IPS-11a (cell line): ENCODE data around the gene KCNMA1.

ENCODE experiments used
- H3K4me3 ChIP-seq: one replicate; pipeline ENCODE4 v1.5.1; 2013; ENCODE audit warnings: low read depth, low read length, control low read depth

Gene KCNMA1

GRCh38 chr10:77513781-77514331 is 123.8 kb downstream of the KCNMA1 start:
- H3K4me3 ChIP-seq: no peak overlapping the region

GRCh38 chr10:77513220-77513619 is 124.4 kb downstream of the KCNMA1 start:
- no peak overlapping the region for H3K4me3 ChIP-seq

GRCh38 chr10:77512219-77512578 is 125.4 kb downstream of the KCNMA1 start:
- H3K4me3 ChIP-seq: no peak overlapping the region

- H3K4me3 ChIP-seq: no peak overlapping the region
Measured at GRCh38 chr10:77511498-77512218, 126.0 kb downstream of the KCNMA1 start.

- no peak overlapping the region for H3K4me3 ChIP-seq
Measured at GRCh38 chr10:77510695-77511094, 126.9 kb downstream of the KCNMA1 start.

- no peak overlapping the region for H3K4me3 ChIP-seq
Measured at GRCh38 chr10:77510294-77510693, 127.3 kb downstream of the KCNMA1 start.

- no peak overlapping the region for H3K4me3 ChIP-seq
Measured at GRCh38 chr10:77509391-77509790, 128.2 kb downstream of the KCNMA1 start.

GRCh38 chr10:77507291-77507880 is 130.2 kb downstream of the KCNMA1 start:
- no peak overlapping the region for H3K4me3 ChIP-seq

GRCh38 chr10:77506517-77507200 is 130.9 kb downstream of the KCNMA1 start:
- no peak overlapping the region for H3K4me3 ChIP-seq

GRCh38 chr10:77505431-77506334 is 131.9 kb downstream of the KCNMA1 start:
- no peak overlapping the region for H3K4me3 ChIP-seq

- H3K4me3 ChIP-seq: no peak overlapping the region
Measured at GRCh38 chr10:77504873-77505257, 132.7 kb downstream of the KCNMA1 start.

GRCh38 chr10:77504196-77504872 is 133.3 kb downstream of the KCNMA1 start:
- no peak overlapping the region for H3K4me3 ChIP-seq

GRCh38 chr10:77501846-77502261 is 135.8 kb downstream of the KCNMA1 start:
- H3K4me3 ChIP-seq: no peak overlapping the region

GRCh38 chr10:77501152-77501845 is 136.3 kb downstream of the KCNMA1 start:
- H3K4me3 ChIP-seq: no peak overlapping the region

GRCh38 chr10:77500754-77501151 is 136.9 kb downstream of the KCNMA1 start:
- no peak overlapping the region for H3K4me3 ChIP-seq

- no peak overlapping the region for H3K4me3 ChIP-seq
Measured at GRCh38 chr10:77498829-77499228, 138.8 kb downstream of the KCNMA1 start.

GRCh38 chr10:77498210-77498609 is 139.4 kb downstream of the KCNMA1 start:
- H3K4me3 ChIP-seq: no peak overlapping the region

- H3K4me3 ChIP-seq: no peak overlapping the region
Measured at GRCh38 chr10:77497748-77498147, 139.9 kb downstream of the KCNMA1 start.

- no peak overlapping the region for H3K4me3 ChIP-seq
Measured at GRCh38 chr10:77496941-77497420, 140.6 kb downstream of the KCNMA1 start.
